ENCODE data around the gene ANKS6. TPM values are rescaled to one million over a fixed set of nuclear protein-coding genes. Genes with fewer than 3 reads are reported as not detected.

ANKS6 gene
- total and polyA plus RNA-seq, 9 of the 15 experiments (the other 6 are each of a cell fraction or from before 2014, with no cell fraction given): 9.9 to 74.5 (median 36.9) TPM

DNA sequence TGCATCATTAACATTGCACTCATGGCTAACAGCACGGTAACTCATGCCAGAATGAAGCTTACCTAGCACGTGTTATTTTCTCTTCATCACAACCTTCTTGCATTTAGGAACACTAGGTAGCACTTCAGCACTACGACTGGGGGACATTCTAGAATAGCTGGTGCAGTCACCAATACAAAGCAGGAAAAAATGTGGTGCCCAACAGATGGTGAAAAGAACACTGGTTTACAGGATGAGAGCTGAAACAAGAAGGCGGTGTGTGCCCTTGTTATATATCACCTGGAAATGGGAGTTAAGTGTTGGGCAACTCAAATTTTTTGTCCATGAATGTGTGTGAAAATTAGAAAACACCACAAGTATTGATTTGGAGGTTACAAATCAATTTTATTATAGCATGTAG, 41.2 kb upstream of the ANKS6 start:
- H3K9ac ChIP-seq (ENCODE audit: insufficient read depth in 1 of 2, low read depth in 2 of 2, low read length in 2 of 2): no peak overlapping the region
- H3K4me2 ChIP-seq (ENCODE audit: insufficient read depth, low read length): no peak overlapping the region
- H3K27ac ChIP-seq (ENCODE audit: extremely low read depth, low read depth, low read length): no peak overlapping the region
- H3K9me1 ChIP-seq (ENCODE audit: control insufficient read depth, insufficient read depth, low read length): no peaks in the 10 kb centered on the region
- intact Hi-C loops (cut with micrococcal nuclease): no loop called here
- H2AFZ ChIP-seq (ENCODE audit: low read depth, low read length): no peak overlapping the region
- H3K36me3 ChIP-seq (ENCODE audit: control insufficient read depth, insufficient read depth, low read length): peaks cover 92% of the 10 kb centered on the region
- WGBS (ENCODE audit: insufficient coverage, low coverage, missing lambda C conversion rate): 79% methylated on average over 4 of the region's 4 CpGs
- no peaks in the 10 kb centered on the region for H4K20me1 ChIP-seq (replicated peaks; ENCODE audit: control insufficient read depth, insufficient read depth, low read length)
- no TSS peak for BruUV-seq (replicated peaks)
- H3K4me1 ChIP-seq (replicated peaks in 1 of 2; ENCODE audit: control insufficient read depth in 2 of 2, insufficient read depth in 2 of 2, low read length in 2 of 2): peaks cover 23 to 28% of the 10 kb centered on the region in 2 experiments
- H3K4me3 ChIP-seq: no peak overlapping the region
- peaks cover 17% of the 10 kb centered on the region; the same call in 2 of the 3 replicates for H3K79me2 ChIP-seq (ENCODE audit: control insufficient read depth, insufficient read depth, low read length)
- FAIRE-seq (no peak), DNase-seq (ENCODE audit: extremely low read depth in 1 of 4, low spot score in 3 of 4) (no peak), ATAC-seq (no peak)
- H3K9me3 ChIP-seq (replicated peaks; ENCODE audit: control insufficient read depth, insufficient read depth, low read depth, low read length): no peaks in the 10 kb centered on the region
- in situ Hi-C loops (cut with MboI): no loop called here
- TF ChIP-seq TCF7L2 (IDR thresholded peaks at IDR 0.05; ENCODE audit: low read depth, low read length) (no peak), BRF1 (IDR thresholded peaks at IDR 0.05; ENCODE audit: borderline replicate concordance, extremely low read depth, insufficient read length) (no peak), HDAC3 (IDR thresholded peaks at IDR 0.05; ENCODE audit: borderline replicate concordance, partially characterized antibody) (no peak), SNRNP70 (optimal IDR thresholded peaks at IDR 0.05; ENCODE audit: low read depth, low read length) (no peak), MECOM (CRISPR knock-in tag; IDR thresholded peaks at IDR 0.05) (no peak)
- TF ChIP-seq, protein P1, sequence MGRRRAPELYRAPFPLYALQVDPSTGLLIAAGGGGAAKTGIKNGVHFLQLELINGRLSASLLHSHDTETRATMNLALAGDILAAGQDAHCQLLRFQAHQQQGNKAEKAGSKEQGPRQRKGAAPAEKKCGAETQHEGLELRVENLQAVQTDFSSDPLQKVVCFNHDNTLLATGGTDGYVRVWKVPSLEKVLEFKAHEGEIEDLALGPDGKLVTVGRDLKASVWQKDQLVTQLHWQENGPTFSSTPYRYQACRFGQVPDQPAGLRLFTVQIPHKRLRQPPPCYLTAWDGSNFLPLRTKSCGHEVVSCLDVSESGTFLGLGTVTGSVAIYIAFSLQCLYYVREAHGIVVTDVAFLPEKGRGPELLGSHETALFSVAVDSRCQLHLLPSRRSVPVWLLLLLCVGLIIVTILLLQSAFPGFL (CRISPR knock-in tag; IDR thresholded peaks at IDR 0.05): no peak
- TF ChIP-seq, protein P2, sequence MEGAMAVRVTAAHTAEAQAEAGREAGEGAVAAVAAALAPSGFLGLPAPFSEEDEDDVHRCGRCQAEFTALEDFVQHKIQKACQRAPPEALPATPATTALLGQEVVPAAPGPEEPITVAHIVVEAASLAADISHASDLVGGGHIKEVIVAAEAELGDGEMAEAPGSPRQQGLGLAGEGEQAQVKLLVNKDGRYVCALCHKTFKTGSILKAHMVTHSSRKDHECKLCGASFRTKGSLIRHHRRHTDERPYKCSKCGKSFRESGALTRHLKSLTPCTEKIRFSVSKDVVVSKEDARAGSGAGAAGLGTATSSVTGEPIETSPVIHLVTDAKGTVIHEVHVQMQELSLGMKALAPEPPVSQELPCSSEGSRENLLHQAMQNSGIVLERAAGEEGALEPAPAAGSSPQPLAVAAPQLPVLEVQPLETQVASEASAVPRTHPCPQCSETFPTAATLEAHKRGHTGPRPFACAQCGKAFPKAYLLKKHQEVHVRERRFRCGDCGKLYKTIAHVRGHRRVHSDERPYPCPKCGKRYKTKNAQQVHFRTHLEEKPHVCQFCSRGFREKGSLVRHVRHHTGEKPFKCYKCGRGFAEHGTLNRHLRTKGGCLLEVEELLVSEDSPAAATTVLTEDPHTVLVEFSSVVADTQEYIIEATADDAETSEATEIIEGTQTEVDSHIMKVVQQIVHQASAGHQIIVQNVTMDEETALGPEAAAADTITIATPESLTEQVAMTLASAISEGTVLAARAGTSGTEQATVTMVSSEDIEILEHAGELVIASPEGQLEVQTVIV (CRISPR knock-in tag; IDR thresholded peaks at IDR 0.05; ENCODE audit: borderline replicate concordance): no peak
- TF ChIP-seq, protein P3, sequence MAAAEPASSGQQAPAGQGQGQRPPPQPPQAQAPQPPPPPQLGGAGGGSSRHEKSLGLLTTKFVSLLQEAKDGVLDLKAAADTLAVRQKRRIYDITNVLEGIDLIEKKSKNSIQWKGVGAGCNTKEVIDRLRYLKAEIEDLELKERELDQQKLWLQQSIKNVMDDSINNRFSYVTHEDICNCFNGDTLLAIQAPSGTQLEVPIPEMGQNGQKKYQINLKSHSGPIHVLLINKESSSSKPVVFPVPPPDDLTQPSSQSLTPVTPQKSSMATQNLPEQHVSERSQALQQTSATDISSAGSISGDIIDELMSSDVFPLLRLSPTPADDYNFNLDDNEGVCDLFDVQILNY (CRISPR knock-in tag; IDR thresholded peaks at IDR 0.05): no peak
- CTCF ChIA-PET (ENCODE audit: low intra/inter-chr PET ratio): no interaction called here
- H3K27me3 ChIP-seq (ENCODE audit: control insufficient read depth in 2 of 2, insufficient read depth in 2 of 2, low read length in 2 of 2): no peaks in the 10 kb centered on the region
- POLR2A ChIA-PET: interaction anchor here (0.6 to 1.3 kb wide), 7 partner anchors 9 to 812 kb away, joined by 3 to 5 read pairs (median 3); no protein-coding TSS in a partner anchor

All from K562 (cell line).